ENCODE results near the gene LAMA4. TPM values are rescaled to one million over a fixed set of nuclear protein-coding genes. Genes with fewer than 3 reads are reported as not detected.

LAMA4 gene
- total and polyA plus RNA-seq, 2 of the 13 experiments (the other 11 are each of a cell fraction or from before 2014, with no cell fraction given): not detected

DNA sequence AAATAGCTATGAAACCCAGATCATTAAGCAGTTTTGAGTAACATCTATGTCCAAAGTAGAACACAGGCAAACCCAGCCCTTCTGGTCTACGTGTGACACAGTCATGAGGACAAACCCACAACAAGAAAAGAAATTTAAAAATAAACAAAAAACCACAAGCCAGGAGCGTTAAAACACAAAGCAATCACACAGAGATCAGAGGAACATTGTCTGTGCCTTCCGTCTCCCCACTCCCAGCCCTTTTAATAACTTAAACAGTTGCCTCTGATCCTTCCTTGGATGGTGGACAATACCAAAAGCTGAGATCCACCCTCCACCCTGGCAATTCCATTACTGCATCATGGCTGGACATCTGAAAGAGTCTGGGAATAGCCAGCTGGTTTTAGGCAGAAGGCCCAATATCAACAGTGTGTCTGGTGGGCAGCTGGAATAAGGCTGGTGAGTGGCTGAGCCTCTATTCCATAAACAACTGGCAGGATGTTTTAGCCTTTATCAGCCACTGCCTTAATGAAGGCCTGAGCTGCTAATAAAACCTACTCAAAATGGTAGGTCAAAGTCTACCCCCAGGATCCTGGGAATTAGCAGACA is 15.7 kb upstream of the LAMA4 start:
- no peaks in the 10 kb centered on the region for H3K9me3 ChIP-seq (ENCODE audit: low read length)
- H3K36me3 ChIP-seq (replicated peaks in 1 of 2; ENCODE audit: control insufficient read depth in 1 of 2, insufficient read depth in 2 of 2, low read length in 2 of 2): no peaks in the 10 kb centered on the region
- 28% methylated on average over 3 of the region's 3 CpGs for WGBS (ENCODE audit: low lambda C conversion rate)
- intact Hi-C loops (cut with micrococcal nuclease; ENCODE audit: unreplicated experiment): no loop called here
- ChIA-PET POLR2A (no interaction called here), CTCF (ENCODE audit: low intra/inter-chr PET ratio, low total read pairs) (no interaction called here)
- no peaks in the 10 kb centered on the region for H4K20me1 ChIP-seq (ENCODE audit: insufficient read depth, low read length)
- no peaks in the 10 kb centered on the region for H3K79me2 ChIP-seq (ENCODE audit: insufficient read depth, low read length)
- BruUV-seq (replicated peaks): no TSS peak
- H3K4me2 ChIP-seq (ENCODE audit: low read depth, low read length): no peak overlapping the region
- no peaks in the 10 kb centered on the region for H3K4me1 ChIP-seq (ENCODE audit: insufficient read depth, low read length)
- FAIRE-seq (no peak), DNase-seq (ENCODE audit: low spot score) (no peak), ATAC-seq (no peak)
- H3K9ac ChIP-seq (ENCODE audit: insufficient read depth, low read depth, low read length): no peak overlapping the region
- no peak overlapping the region for H3K27ac ChIP-seq (ENCODE audit: extremely low read length, insufficient read depth, low read length)
- H3K4me3 ChIP-seq (replicated peaks in 1 of 3; ENCODE audit: insufficient read depth in 1 of 3, low read depth in 2 of 3, low read length in 3 of 3): no peak overlapping the region
- no peaks in the 10 kb centered on the region; a peak in 1 of 5 replicates for H3K27me3 ChIP-seq (ENCODE audit: control insufficient read depth in 1 of 2, insufficient read depth in 2 of 2, low read length in 2 of 2)
- TF ChIP-seq HOXA5 (CRISPR knock-in tag; IDR thresholded peaks at IDR 0.05) (no peak), SMC3 (IDR thresholded peaks at IDR 0.05; ENCODE audit: low read length) (no peak), STAG1 (CRISPR knock-in tag; IDR thresholded peaks at IDR 0.05) (no peak), MLLT10 (CRISPR knock-in tag; IDR thresholded peaks at IDR 0.05) (no peak), ZNF501 (CRISPR knock-in tag; IDR thresholded peaks at IDR 0.05) (no peak), RXRA (CRISPR knock-in tag; IDR thresholded peaks at IDR 0.05) (no peak), CHD2 (IDR thresholded peaks at IDR 0.05; ENCODE audit: low read depth, low read length) (no peak), ZFY (CRISPR knock-in tag; IDR thresholded peaks at IDR 0.05) (no peak), ZNF331 (CRISPR knock-in tag; IDR thresholded peaks at IDR 0.05) (no peak), RXRB (CRISPR knock-in tag; IDR thresholded peaks at IDR 0.05; ENCODE audit: borderline replicate concordance) (no peak), RORA (CRISPR knock-in tag; IDR thresholded peaks at IDR 0.05) (no peak)
- TF ChIP-seq, protein P1, sequence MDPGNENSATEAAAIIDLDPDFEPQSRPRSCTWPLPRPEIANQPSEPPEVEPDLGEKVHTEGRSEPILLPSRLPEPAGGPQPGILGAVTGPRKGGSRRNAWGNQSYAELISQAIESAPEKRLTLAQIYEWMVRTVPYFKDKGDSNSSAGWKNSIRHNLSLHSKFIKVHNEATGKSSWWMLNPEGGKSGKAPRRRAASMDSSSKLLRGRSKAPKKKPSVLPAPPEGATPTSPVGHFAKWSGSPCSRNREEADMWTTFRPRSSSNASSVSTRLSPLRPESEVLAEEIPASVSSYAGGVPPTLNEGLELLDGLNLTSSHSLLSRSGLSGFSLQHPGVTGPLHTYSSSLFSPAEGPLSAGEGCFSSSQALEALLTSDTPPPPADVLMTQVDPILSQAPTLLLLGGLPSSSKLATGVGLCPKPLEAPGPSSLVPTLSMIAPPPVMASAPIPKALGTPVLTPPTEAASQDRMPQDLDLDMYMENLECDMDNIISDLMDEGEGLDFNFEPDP (CRISPR knock-in tag; conservative IDR thresholded peaks at IDR 0.05): no peak
- TF ChIP-seq, protein P2, sequence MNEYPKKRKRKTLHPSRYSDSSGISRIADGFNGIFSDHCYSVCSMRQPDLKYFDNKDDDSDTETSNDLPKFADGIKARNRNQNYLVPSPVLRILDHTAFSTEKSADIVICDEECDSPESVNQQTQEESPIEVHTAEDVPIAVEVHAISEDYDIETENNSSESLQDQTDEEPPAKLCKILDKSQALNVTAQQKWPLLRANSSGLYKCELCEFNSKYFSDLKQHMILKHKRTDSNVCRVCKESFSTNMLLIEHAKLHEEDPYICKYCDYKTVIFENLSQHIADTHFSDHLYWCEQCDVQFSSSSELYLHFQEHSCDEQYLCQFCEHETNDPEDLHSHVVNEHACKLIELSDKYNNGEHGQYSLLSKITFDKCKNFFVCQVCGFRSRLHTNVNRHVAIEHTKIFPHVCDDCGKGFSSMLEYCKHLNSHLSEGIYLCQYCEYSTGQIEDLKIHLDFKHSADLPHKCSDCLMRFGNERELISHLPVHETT (CRISPR knock-in tag; conservative IDR thresholded peaks at IDR 0.05): no peak
- TF ChIP-seq, protein P3, sequence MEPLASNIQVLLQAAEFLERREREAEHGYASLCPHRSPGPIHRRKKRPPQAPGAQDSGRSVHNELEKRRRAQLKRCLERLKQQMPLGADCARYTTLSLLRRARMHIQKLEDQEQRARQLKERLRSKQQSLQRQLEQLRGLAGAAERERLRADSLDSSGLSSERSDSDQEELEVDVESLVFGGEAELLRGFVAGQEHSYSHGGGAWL (CRISPR knock-in tag; IDR thresholded peaks at IDR 0.05): no peak
- TF ChIP-seq, protein P4, sequence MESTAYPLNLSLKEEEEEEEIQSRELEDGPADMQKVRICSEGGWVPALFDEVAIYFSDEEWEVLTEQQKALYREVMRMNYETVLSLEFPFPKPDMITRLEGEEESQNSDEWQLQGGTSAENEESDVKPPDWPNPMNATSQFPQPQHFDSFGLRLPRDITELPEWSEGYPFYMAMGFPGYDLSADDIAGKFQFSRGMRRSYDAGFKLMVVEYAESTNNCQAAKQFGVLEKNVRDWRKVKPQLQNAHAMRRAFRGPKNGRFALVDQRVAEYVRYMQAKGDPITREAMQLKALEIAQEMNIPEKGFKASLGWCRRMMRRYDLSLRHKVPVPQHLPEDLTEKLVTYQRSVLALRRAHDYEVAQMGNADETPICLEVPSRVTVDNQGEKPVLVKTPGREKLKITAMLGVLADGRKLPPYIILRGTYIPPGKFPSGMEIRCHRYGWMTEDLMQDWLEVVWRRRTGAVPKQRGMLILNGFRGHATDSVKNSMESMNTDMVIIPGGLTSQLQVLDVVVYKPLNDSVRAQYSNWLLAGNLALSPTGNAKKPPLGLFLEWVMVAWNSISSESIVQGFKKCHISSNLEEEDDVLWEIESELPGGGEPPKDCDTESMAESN (CRISPR knock-in tag; conservative IDR thresholded peaks at IDR 0.05): no peak
- no peak overlapping the region for H2AFZ ChIP-seq (ENCODE audit: low read length)
- in situ Hi-C loops (cut with HindIII; ENCODE audit: extremely low pct_ligation_motif_present, low pct_unique_long_range_greater_than_20kb): no loop called here
